ENCODE measurements around the gene THTPA.
A peak's percentile ranks its signal among the peaks of the same experiment; 100 is the strongest.
"Not testable (repeated sequence)": the region's sequence is repeated elsewhere in the genome, so short reads cannot be mapped to it uniquely, and the experiment has no call there.

The THTPA gene

DNA sequence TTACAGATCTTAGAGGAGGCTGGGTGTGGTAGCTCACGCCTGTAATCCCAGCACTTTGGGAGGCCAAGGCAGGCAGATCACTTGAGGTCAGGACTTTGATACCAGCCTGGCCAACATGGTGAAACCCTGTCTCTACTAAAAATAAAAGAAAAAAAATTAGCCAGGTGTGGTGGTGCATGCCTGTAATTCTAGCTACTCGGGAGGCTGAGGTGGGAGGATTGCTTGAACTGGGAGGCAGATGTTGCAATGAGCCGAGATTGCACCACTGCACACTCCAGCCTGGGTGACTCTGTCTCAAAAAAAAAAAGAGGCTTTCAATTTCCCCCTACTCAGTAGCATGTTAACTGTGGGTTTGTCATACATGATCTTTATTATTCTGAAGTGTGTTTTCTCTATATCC is 38.1 kb downstream of the THTPA start:
- not testable (repeated sequence) for H3K4me3 Mint-ChIP-seq; DNase-seq (ENCODE audit: low spot score in 2 of 2); H3K9me3 Mint-ChIP-seq

GRCh38 chr14:23600322-23600707 is 44.2 kb downstream of the THTPA start:
- no peak overlapping the region for H3K27ac Mint-ChIP-seq (ENCODE audit: low read depth)
- no peaks in the 10 kb centered on the region for H3K4me1 Mint-ChIP-seq
- H3K4me3 Mint-ChIP-seq = no peak overlapping the region
- ATAC-seq (replicated peaks; ENCODE audit: extremely low read depth, poor library complexity, severe bottlenecking) (no peak), DNase-seq (ENCODE audit: low spot score in 2 of 2) (no peak)
- peaks cover 16% of the 10 kb centered on the region for H3K27me3 Mint-ChIP-seq
- H3K9me3 Mint-ChIP-seq = no peaks in the 10 kb centered on the region
- H3K36me3 Mint-ChIP-seq (ENCODE audit: insufficient read depth) = no peaks in the 10 kb centered on the region

More for the DNA sequence above, 38.1 kb downstream of the THTPA start:
- peaks cover 16% of the 10 kb centered on the region for H3K27me3 Mint-ChIP-seq
- H3K36me3 Mint-ChIP-seq (ENCODE audit: insufficient read depth); H3K27ac Mint-ChIP-seq (ENCODE audit: low read depth); ATAC-seq (replicated peaks; ENCODE audit: extremely low read depth, poor library complexity, severe bottlenecking); H3K4me1 Mint-ChIP-seq: not testable (repeated sequence)

- H3K9me3 Mint-ChIP-seq = no peaks in the 10 kb centered on the region
- no peaks in the 10 kb centered on the region for H3K36me3 Mint-ChIP-seq (ENCODE audit: insufficient read depth)
- ATAC-seq (replicated peaks; ENCODE audit: extremely low read depth, poor library complexity, severe bottlenecking) (no peak), DNase-seq (ENCODE audit: low spot score in 2 of 2) (no peak)
- no peak overlapping the region for H3K4me3 Mint-ChIP-seq
- H3K4me1 Mint-ChIP-seq = no peaks in the 10 kb centered on the region
- H3K27ac Mint-ChIP-seq (ENCODE audit: low read depth) = no peak overlapping the region
- H3K27me3 Mint-ChIP-seq = peaks cover 15% of the 10 kb centered on the region
Observed at GRCh38 chr14:23600806-23601205, 44.7 kb downstream of the THTPA start.

DNA sequence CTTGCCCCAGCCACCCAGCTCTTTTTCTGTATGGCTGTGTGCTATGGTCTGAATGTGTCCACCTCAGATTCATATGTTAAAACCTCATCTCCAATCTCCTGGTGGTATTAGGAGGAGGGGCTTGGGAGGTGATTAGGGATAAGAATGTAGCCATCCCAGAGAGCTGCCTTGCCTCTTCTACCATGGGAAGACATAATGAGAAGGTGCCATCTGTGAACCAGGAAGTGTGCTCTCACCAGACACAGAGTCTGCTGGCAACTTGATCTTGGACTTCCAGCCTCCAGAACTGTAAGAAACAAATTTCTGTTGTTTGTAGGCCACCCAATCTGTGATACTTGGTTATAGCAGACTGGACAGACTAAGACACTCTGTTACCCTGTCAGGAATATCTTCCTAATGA is 45.4 kb downstream of the THTPA start:
- ATAC-seq (replicated peaks; ENCODE audit: extremely low read depth, poor library complexity, severe bottlenecking) (no peak), DNase-seq (ENCODE audit: low spot score in 2 of 2) (no peak)
- Mint-ChIP-seq H3K9me3 (no peaks in the 10 kb centered on the region), H3K36me3 (ENCODE audit: insufficient read depth) (no peaks in the 10 kb centered on the region), H3K4me3 (no peak overlapping the region), H3K27ac (ENCODE audit: low read depth) (no peak overlapping the region), H3K4me1 (no peaks in the 10 kb centered on the region), H3K27me3 (peaks cover 9% of the 10 kb centered on the region)

DNA sequence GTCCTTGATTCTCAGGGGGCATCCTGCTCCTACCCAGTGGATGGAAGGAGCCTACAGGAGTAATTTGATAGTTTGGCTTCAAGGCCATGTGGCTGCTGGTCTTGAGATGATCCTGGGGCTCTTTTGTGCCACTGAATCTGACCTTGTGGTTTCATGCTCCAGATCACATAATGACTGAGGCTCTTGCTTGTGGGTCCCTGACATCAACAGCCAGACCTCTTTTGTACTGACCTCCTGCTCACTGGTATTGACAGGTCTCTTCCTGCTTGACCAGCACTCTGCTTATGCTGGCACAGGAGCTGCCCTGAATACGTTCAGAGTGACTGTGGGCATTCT is 45.7 kb downstream of the THTPA start:
- H3K27ac Mint-ChIP-seq (ENCODE audit: low read depth) = no peak overlapping the region
- no peak overlapping the region for H3K4me3 Mint-ChIP-seq
- no peak for DNase-seq (ENCODE audit: low spot score in 2 of 2)
- no peaks in the 10 kb centered on the region for H3K36me3 Mint-ChIP-seq (ENCODE audit: insufficient read depth)
- no peak for ATAC-seq (replicated peaks; ENCODE audit: extremely low read depth, poor library complexity, severe bottlenecking)
- H3K9me3 Mint-ChIP-seq = no peaks in the 10 kb centered on the region
- H3K27me3 Mint-ChIP-seq = peaks cover 5% of the 10 kb centered on the region
- H3K4me1 Mint-ChIP-seq = no peaks in the 10 kb centered on the region

DNA sequence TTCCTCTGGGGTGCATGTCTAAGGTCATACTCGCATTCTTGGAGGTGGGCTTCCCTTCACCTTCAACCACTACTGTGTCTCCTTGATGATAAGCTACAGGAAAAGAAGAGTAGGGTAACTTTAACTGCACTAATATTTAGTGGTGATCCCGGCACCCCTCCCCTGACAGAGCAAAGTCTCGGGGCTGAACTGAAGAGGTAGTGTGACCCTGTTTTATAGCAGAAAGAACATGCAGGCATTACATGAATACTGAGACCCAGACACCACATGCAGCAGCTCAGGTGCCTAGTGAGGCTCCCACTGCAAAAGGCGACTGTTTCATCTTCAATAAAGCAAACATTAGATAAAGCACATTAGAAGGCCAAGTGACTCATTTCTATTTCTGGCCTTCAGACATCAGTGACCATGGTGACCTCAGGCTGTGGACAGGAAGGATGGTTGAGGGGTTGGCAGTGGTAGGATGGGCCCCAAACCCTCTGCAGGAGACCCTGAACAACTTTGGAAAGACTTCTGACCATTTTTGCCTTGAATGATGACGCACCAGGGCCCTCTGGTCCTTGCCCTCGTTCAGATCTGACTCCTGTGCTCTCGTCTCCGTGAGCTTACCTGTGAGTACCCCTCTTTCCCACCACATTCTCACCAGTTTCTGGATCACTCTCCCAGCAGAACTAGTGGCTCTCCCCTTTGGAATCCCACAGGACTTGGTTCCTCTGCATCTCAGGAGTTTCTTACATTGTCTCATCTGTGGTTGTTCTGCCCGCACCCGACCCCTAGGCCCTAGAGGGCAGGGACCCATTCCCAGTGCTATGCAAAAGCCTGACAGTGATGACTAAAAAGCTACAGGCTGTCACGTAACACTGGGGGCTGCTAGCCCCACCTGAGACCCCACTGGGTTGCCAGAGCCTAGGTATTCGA is 46.4 kb downstream of the THTPA start:
- no peak overlapping the region for H3K27ac Mint-ChIP-seq (ENCODE audit: low read depth)
- peaks cover 4% of the 10 kb centered on the region for H3K4me1 Mint-ChIP-seq
- H3K9me3 Mint-ChIP-seq = no peaks in the 10 kb centered on the region
- no peak for ATAC-seq (replicated peaks; ENCODE audit: extremely low read depth, poor library complexity, severe bottlenecking)
- DNase-seq (ENCODE audit: low spot score in 2 of 2) = no peak
- H3K27me3 Mint-ChIP-seq = peaks cover 6% of the 10 kb centered on the region
- no peak overlapping the region for H3K4me3 Mint-ChIP-seq
- no peaks in the 10 kb centered on the region for H3K36me3 Mint-ChIP-seq (ENCODE audit: insufficient read depth)

DNA sequence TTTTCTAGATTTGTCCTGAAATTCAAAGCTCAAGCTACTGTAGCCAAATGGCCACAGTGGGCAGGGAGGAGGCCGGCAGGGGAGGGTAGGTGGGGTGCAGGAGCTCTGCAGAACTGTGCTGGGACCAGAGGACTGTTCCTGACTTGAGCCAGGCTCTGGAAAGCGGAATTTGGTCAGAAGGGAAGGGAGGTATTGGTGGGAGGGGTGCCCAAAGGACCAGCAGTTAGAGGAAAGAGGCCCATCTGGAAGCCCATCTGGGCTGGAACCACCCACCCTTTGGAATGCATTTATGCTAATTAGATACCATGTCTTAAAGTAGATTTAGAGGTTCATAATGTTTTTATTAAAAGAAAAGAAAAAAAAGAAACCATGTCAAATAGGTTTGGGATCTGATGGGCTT is 47.0 kb downstream of the THTPA start:
- H3K36me3 Mint-ChIP-seq (ENCODE audit: insufficient read depth) = no peaks in the 10 kb centered on the region
- no peaks in the 10 kb centered on the region for H3K9me3 Mint-ChIP-seq
- H3K27ac Mint-ChIP-seq (ENCODE audit: low read depth) = no peak overlapping the region
- DNase-seq (ENCODE audit: low spot score in 2 of 2) (no peak), ATAC-seq (replicated peaks; ENCODE audit: extremely low read depth, poor library complexity, severe bottlenecking) (no peak)
- H3K4me1 Mint-ChIP-seq = peaks cover 4% of the 10 kb centered on the region
- no peak overlapping the region for H3K4me3 Mint-ChIP-seq
- H3K27me3 Mint-ChIP-seq = peaks cover 9% of the 10 kb centered on the region

GRCh38 chr14:23604148-23604547 is 48.1 kb downstream of the THTPA start:
- Mint-ChIP-seq H3K27ac (ENCODE audit: low read depth) (no peak overlapping the region), H3K36me3 (ENCODE audit: insufficient read depth) (no peaks in the 10 kb centered on the region), H3K4me1 (peaks cover 8% of the 10 kb centered on the region), H3K4me3 (no peak overlapping the region), H3K9me3 (peaks cover 4% of the 10 kb centered on the region), H3K27me3 (peaks cover 9% of the 10 kb centered on the region)
- no peak for ATAC-seq (replicated peaks; ENCODE audit: extremely low read depth, poor library complexity, severe bottlenecking)
- DNase-seq (ENCODE audit: low spot score in 2 of 2) = no peak

GRCh38 chr14:23604675-23605170 is 48.7 kb downstream of the THTPA start:
- Mint-ChIP-seq H3K36me3 (ENCODE audit: insufficient read depth) (no peaks in the 10 kb centered on the region), H3K27me3 (peaks cover 9% of the 10 kb centered on the region), H3K27ac (ENCODE audit: low read depth) (no peak overlapping the region), H3K4me3 (no peak overlapping the region), H3K4me1 (peaks cover 13% of the 10 kb centered on the region), H3K9me3 (peaks cover 4% of the 10 kb centered on the region)
- no peak for DNase-seq (ENCODE audit: low spot score in 2 of 2)
- ATAC-seq (replicated peaks; ENCODE audit: extremely low read depth, poor library complexity, severe bottlenecking) = no peak

DNA sequence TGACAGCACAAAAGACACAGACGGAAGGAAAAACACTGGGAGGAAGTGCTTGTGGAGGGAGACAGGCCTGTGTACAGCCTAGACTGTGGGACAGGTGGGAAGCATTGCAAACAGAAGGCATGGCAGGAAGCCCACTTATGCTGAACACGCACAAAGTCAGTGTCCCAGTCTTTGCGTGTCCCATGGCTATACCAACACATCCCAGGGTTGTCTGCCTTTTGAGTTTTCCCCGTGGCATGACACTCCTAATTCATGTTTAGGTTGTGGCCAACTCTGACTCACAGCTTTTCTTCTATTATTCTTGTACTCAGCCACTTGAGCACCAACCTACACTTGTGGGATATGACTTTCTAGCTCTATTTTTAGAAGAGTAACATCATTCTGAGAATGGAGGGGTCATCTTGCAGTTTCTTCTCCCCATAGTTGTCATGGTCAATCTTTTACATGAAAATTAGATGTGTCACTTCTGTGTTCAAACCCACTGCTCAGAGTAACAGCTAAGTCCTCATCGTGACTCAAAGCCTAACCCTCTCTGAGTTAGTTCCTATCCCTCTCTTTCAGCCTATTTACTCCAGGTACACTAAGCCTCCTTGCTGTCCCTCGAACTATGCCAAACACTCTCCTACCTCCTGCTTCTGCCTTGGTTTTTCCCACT is 50.0 kb downstream of the THTPA start:
- DNase-seq (ENCODE audit: low spot score in 2 of 2) (no peak), ATAC-seq (replicated peaks; ENCODE audit: extremely low read depth, poor library complexity, severe bottlenecking) (no peak)
- peaks cover 26% of the 10 kb centered on the region for H3K4me1 Mint-ChIP-seq
- H3K36me3 Mint-ChIP-seq (ENCODE audit: insufficient read depth) = no peaks in the 10 kb centered on the region
- H3K9me3 Mint-ChIP-seq = peaks cover 4% of the 10 kb centered on the region
- no peak overlapping the region for H3K27ac Mint-ChIP-seq (ENCODE audit: low read depth)
- H3K27me3 Mint-ChIP-seq = peaks cover 9% of the 10 kb centered on the region
- no peak overlapping the region for H3K4me3 Mint-ChIP-seq

GRCh38 chr14:23608454-23608853 is 52.4 kb downstream of the THTPA start:
- peaks cover 35% of the 10 kb centered on the region for H3K4me1 Mint-ChIP-seq
- no peak for ATAC-seq (replicated peaks; ENCODE audit: extremely low read depth, poor library complexity, severe bottlenecking)
- no peaks in the 10 kb centered on the region for H3K36me3 Mint-ChIP-seq (ENCODE audit: insufficient read depth)
- no peak for DNase-seq (ENCODE audit: low spot score in 2 of 2)
- H3K27ac Mint-ChIP-seq (ENCODE audit: low read depth) = no peak overlapping the region
- H3K9me3 Mint-ChIP-seq = peaks cover 4% of the 10 kb centered on the region
- no peak overlapping the region for H3K4me3 Mint-ChIP-seq
- peaks cover 9% of the 10 kb centered on the region for H3K27me3 Mint-ChIP-seq

DNA sequence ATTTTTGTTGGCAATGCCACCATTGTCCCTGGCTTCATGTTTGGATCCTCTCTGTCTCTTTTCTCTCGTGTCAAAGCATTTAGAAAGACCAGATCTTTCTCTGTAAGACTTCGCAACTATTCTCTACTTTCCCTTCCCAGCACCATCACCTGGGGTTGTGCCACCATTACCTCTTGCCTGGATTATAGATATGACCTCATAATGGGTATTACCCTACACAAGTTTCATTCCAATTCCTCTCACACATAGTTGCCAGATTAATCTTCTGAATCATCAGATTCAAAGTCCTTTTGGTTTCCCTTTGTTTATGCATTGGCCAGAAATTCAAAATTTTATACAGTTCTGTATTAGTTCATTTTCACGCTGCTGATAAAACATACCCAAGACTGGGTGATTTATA is 52.9 kb downstream of the THTPA start:
- Mint-ChIP-seq H3K4me1 (peaks cover 35% of the 10 kb centered on the region), H3K27ac (ENCODE audit: low read depth) (peak overlapping the region; percentile 52), H3K36me3 (ENCODE audit: insufficient read depth) (no peaks in the 10 kb centered on the region), H3K4me3 (no peak overlapping the region), H3K9me3 (peaks cover 4% of the 10 kb centered on the region), H3K27me3 (peaks cover 10% of the 10 kb centered on the region)
- no peak for DNase-seq (ENCODE audit: low spot score in 2 of 2)
- ATAC-seq (replicated peaks; ENCODE audit: extremely low read depth, poor library complexity, severe bottlenecking) = no peak

Measured in central memory CD8-positive, alpha-beta T cell (primary cell).